GM19324 (cell line): ENCODE measurements around the gene LDLRAD1.
"Not testable (repeated sequence)": the region's sequence is repeated elsewhere in the genome, so short reads cannot be mapped to it uniquely, and the experiment has no call there.

ENCODE experiments used
- ATAC-seq: cut with Tn5 transposase; IDR thresholded peaks from one replicate; pipeline ENCODE4 v1.9.1; 2021; ENCODE audit warnings: mild to moderate bottlenecking, moderate library complexity; ENCODE audit not compliant: unreplicated experiment, low FRiP score

LDLRAD1 gene

DNA sequence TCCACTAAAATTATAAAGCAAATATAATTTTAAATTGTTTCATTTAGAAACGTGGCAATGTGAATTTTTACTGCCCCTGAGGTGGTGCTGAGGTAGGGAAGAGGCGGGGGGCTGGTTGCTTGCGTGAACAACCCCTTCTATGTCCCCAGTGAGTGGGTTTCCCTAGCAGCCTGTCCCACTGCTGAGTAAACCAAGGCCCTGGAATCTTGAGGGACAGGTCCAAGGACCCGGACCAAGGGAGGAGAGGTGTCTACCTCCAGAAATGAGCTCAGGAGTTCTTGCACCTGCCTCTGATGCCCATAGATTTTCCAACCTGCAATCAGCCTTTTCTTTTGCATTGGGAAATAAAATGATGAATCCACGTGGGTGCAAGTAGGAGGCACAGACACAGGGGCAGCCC is 649 bp upstream of the LDLRAD1 start:
- ATAC-seq: no peak

DNA sequence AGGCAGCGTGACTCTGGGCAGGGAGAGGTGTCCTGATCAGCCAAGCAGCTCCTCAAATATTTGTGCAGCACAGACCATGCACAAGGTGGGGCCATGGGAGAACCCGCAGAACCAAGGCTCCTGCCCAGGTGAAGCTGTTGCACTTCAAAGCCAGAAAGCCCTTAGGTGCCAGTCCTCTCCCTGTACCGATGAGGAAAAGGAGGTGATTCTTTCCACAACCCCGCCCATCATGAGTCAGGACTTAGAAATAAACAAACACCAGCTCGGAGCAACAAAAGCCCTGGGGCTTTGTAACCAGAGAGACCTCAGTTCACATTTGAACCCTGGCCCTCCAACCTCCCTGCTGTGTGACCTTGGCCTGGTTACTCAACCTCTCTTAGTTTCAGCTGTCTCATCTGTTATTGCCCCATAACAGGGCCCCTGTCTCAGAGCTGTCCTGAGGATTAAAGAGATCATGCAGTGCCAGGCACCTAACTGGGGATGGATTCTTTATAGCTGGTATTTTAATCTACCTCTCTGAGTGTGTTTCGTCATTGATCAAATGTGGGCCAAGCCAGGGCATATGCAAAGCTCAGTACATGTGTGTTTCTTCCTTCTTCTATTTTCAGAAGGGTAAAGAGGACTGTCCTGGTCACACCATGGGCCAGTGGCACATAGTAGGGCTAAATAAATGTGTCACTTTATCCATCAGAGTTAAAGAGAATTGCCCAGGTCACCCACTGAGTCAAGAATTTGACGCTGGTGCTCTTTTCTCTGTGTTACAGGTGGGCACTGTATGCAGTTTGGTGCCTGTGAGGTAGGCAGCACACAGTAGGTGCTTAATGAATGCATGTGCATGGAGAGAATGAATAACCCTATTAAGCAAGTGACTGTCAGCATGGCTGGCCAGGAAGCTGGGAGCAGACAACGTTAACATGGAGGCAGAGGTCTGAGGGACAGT is 1.4 kb downstream of the LDLRAD1 start:
- no peak for ATAC-seq

DNA sequence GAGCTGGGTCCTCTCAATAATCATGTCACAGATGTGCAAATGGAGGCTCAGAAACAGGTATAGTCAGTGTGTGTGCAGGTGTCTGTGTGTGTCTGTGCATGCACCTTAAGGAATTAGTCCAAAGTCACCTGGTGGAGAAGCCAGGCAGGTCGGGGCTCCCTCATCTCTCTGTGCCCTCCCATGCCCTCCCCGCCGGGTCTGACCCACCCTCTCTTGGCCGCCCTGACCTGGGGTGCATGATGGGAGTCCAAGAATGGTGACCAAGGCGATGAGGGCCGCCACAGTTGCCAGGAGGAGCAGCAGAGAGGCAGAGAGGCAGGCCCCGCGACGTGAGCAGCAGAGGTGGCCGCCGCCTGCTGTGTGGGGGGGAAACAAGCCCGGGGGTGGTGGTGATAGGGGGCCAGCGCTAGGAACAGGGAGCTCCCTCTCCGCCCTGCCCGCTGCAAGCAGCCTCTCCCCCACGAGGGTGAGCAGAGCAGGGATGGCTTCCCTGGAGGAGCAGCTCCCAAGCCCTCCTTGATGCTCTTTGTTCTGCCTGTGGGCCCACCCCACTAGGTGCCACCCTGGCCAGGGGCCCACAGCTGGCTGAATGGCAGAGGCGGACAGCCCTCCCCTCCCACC is 3.9 kb downstream of the LDLRAD1 start:
- no peak for ATAC-seq

DNA sequence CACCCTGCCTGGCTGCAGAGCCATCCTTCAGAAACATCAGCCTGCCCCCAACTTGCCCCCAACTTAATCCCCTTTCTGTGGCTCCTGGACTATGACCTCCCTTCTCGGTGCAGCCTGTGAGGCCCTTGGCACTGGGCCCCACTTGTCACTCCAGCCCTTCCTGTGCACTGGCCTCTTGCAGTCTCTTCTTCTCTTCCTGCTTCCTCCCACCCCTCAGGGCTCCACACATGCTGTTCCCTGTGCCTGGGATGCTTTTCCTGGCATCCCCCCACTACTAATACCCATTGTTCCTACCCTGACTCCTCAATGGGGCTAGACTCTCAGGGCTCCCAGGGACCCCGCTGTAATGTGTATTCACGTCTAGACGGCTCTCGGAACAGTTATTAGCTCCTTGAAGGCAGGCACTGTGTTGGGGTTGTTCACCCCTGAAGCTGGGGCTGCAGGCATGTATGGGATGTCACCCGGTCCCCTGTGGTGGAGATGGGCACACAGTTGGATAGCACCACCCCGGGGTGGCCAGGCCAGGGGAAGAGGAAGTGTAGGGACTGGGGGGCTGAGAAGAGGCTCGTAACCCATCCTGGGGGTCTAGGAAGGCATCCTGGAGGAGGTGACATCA is 4.5 kb downstream of the LDLRAD1 start:
- ATAC-seq: no peak

DNA sequence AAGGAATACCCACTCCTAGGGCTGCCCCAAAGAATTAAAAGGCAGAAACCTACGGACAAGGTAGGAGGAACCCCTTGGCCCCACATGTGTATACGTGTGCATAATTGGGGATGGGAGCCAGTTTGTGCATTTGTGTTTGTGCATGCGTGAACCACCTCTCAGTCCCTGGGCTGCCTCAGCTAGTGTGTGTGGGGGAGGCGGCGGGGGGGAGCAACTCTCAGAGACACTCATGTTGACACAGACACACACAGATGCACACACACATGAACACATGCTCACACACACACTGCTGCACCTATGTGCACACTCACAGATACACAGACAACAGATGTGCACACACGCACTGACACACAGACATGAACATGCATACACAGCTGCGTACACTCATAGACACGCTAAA is 5.1 kb downstream of the LDLRAD1 start:
- ATAC-seq: no peak

DNA sequence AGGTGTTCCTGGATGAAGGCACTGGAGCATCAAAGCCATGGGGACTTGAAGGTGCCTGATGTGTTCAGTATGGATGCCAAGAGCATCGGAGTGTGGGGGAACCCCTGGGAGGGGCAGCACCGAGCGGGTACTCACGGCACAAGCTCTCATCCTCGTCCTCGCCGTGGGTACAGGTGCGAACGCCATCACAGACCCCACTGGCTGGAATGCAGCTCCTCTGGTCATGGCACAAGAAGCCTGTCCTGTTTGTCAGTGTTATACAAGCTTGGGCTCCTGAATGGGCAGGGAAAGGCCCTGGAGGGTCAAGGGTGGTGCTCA is 6.0 kb downstream of the LDLRAD1 start:
- no peak for ATAC-seq

DNA sequence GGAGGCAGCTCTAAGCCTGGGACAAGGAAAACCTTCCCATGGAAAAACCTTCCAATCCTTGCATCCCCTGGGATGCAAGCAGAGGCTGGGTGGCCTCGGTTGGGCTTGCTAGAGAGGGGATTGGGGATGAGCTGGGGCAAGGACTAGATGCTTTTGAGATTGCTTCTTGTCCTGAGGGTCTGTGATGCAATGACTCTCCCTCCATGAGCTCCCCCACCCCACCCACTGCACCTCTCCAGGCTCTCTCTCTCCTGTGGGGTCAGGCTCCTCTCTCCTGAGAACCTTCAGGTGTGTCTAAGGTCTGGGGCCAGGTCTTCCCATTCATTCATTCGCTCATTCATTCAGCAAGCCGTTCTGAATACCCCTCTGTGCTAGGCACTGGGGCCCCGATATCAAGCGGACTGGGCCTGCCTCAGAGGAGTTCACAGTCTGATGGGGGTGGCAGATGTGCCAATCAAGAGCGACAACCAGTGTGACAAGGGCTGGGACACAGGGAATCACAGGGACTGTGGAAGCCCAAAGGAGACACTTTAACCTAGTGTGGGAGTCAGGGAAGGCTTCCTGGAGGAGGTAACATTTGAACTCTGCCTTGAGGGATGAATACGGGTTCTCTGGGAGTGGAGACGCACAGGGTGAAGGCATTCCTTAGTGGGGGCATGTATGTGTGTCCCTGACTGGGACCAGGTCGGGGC is 6.5 kb downstream of the LDLRAD1 start:
- no peak for ATAC-seq

DNA sequence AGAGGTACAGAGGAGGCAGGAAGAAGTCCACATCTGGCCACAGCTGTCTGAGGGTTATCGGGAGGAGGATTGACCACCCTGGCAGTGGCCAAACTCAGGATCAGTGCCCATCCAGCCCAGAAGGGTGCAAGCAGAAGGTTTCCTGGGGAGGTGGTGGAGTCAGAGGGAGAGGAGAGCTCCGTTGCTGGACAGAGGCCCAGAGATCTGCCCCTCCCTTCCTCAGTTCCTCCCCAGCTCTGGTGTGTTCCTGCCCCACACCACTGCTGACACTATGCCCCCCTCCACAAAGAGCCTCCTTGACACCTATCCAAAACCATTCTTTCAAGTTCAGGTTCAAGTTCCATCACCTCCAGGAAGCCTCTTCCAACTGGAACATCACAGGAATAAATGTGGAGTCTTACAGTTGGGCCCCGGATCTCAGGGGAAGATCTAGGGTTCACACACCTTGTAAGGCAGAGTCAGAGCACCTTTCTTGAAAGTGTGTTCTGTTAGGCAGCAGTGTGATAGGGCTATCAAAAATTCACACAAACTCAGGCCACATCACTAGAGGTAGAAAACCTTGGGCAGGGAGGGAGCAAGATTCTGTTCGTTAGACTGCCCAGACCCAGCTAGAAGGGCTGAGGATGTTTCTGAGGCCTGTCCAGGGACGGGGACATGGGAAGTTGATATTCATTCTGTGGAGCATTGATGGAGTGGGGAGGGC is 7.4 kb downstream of the LDLRAD1 start:
- ATAC-seq: no peak

DNA sequence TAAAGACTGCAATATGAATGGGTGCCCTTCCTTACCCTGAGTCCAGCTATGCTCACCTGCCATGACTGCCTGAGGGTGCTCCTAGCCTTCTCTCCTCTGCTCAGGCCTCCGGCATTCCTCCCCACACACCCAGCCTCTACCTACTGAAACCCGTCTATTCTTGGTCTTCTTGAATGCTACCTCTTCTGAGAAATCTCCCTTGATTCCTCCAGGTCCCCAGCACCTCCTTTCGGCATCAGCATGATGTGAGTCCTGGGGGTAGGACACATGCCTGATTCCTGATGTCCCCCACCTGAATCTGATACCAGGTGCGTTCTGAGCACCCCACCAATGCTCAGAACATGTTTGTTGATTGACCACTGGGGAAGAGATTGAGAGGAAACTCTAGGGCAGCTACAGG is 8.6 kb downstream of the LDLRAD1 start:
- ATAC-seq: no peak

DNA sequence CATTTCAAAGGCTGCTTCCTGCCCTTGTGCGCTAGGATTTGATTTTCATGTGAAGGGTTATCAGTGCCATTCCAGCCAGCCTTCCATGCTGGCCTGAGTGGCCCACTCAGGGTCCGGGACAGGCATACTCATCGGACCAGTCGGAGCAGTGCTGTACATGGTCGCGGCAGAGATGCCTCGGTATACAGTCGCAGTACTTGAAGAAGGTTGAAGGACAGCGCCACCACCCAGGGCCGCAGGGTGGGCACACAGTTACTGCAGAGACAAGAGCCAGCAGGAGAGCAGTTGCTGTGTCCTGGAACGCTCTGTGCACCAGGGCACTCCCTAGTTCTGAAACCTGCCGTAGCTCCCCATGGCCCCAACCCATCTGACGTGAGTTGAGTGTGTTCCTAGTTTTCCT is 9.1 kb downstream of the LDLRAD1 start:
- no peak for ATAC-seq

DNA sequence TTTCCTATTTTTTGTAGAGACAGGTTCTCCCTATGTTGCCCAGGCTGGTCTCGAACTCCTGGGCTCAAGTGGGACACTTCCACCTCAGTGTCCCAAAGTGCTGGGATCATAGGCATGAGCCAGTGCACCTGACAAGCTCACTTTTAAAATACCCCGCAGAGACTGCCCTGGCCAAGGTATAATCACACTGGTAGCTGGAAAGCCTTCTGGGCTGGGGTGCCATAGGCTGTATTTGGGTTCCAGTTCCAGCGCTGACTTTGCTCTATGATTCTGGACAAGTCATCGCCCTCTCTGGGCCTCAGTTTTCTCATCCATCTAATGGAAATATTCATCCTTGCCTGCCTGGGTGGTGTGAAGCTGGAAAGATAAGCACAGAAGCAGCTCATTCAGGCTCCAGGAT is 10.4 kb downstream of the LDLRAD1 start:
- ATAC-seq: no peak

DNA sequence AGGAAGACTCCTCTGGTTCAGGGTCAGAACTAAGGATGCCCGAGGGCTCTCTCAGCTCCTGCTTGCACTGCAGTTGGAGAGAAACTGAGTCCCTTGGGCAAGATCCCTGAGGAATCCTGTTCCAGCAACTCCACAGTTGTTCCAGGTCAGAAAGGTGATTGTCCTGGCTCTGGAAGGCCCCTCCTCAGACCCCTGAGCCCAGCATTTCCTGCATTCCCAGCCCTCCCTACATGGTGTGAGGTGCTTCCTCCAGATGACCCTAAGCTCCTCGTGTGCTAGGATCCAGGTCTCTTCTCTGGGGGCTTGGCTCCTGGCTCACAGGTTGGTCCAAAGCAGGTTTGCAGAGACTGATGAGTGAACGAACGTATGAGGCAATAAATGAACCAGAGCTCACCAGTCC is 11.5 kb downstream of the LDLRAD1 start:
- ATAC-seq: no peak

DNA sequence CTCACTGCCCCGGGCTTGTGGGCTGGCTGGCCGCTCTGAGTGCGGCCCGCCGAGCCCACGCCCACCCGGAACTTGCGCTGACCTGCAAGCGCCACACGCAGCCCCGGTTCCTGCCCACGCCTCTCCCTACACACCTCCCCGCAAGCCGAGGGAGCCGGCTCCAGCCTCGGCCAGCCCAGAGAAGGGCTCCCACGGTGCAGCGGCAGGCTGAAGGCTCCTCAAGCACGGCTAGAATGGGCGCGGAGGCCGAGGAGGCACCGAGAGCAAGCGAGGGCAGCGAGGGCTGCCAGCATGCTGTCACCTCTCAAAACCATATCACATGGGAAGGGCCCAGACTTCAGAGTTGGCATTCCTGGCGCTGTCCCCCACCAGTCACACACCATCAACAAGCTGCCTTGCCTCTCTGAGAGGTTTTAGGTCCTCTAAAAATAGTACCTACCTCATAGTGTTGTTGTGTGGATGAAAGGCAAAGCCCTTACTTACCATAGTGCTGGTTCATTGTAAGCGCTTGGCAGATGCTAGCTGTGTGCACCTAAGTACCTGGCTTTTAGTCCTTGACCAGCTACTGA is 13.4 kb downstream of the LDLRAD1 start:
- no peak for ATAC-seq

DNA sequence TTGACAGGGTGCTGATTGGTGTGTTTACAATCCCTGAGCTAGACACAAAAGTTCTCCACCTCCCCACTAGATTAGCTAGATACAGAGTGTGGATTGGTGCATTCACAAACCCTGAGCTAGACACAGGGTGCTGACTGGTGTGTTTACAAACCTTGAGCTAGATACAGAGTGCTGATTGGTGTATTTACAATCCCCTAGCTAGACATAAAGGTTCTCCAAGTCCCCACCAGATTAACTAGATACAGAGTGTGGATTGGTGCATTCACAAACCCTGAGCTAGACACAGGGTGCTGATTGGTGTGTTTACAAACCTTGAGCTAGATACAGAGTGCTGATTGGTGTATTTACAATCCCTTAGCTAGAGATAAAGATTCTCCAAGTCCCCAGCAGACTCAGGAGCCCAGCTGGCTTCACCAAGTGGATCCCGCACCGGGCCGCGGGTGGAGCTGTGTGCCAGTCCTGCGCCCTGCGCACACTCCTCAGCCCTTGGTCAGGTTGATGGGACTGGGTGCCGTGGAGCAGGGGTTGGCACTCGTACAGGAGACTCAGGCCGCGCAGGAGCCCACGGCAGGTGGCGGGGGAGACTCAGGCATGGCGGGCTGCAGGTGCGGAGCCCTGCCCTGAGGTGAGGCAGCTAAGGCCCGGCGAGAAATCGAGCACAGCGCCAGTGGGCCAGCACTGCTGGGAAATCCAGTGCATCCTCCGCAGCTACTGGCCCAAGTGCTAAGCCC is 14.1 kb downstream of the LDLRAD1 start:
- ATAC-seq: not testable (repeated sequence)

DNA sequence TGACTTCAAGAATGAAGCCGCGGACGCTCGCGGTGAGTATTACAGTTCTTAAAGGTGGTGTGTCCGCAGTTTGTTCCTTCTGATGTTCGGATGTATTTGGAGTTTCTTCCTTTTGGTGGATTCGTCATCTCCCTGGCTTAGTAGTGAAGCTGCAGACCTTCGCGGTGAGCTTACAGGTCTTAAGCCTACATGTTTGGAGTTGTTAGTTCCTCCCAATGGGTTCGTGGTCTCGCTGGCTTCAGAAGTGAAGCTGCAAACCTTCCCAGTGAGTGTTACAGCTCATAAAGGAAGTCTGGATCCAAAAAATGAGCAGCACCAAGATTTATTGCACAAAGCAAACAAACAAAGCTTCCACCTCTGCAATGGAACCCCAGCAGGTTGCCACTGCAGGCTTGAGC is 14.7 kb downstream of the LDLRAD1 start:
- ATAC-seq: no peak

DNA sequence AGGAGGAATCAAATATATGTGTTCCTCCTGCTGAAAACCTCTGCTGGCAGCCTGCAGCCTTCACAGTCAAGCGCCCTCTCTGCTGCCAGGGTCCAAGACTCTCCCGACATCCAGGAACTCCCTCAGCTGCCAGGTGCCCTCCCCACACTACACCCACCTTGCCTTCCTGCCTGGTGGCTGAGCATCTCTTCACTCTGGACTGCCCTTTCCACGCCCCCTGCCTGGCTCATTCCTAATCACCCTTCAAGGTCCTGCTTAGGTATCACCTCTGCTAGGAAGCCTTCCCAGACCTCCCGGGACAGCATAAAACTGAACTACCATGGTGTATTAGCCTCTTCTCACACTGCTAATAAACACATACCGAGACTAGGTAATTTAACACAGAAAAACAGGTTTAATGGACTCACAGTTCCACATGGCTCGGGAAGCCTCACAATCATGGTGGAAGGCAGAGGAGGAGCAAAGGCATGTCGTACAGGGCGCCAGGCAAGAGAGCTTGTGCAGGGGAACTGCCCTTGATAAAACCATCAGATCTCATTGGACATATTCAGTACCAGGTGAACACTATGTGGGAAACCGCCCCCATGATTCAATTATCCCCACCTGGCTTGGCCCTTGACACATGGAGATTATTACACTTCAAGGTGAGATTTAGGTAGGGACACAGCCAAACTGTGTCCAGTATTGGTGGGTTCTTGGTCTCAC is 15.3 kb downstream of the LDLRAD1 start:
- no peak for ATAC-seq

DNA sequence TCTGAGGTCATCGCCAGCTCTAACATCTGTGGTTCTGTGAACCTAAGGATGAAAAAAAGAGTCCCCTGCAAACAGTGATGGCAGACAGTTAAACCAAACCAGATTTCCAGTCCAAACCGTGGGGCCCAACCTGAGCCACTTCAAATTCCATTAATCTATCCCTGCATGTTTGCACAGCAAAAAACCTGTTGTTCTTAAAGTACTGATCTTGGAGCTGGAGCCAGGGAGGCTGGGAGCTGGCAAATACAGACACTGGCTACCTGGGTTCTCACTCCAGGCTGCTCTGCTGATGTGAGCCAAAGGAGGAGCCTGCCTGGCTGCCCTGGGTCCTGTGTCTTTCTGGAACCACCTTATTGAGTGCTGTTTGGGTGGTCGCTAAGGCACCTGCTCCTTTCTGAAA is 16.4 kb downstream of the LDLRAD1 start:
- ATAC-seq: no peak

DNA sequence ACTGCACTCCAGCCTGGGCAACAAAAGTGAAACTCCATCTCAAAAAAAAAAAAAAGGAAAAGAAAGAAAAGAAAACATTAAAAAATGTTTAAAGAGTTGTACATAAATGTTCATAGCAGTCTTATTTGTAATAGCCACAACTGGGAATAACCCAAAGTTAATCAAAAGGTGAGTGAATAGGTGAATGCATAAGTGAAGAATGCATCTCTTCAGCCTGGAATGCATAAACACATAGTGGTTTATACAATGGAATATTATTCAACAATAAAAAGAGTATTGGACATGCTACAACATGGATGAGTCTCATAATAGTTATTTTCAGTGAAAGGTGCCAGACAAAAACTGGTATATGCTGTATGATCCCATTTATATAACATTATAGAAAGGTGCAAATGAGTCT is 18.1 kb downstream of the LDLRAD1 start:
- ATAC-seq: no peak

DNA sequence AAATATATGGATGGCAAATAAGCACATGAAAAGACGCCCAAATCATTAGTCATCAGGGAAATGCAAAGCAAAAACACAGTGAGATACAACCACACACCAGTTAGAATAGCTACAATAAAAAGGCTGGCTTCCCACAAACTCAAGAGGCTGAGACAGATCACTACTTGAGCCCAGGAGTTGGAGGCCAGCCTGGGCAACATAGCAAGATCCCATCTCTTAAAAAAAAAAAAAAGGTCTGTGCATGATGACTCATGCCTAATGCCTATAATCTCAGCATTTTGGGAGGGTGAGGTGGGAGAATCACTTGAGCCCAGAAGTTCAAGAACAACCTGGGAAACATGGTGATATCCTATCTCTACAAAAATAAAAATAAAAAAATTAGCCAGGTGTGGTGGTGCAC is 19.8 kb downstream of the LDLRAD1 start:
- ATAC-seq: no peak
